Uterus (tissue), 4 donors: ENCODE results near the gene NPRL2. TPM values are rescaled to one million over a fixed set of nuclear protein-coding genes. Genes with fewer than 3 reads are reported as not detected.

Source experiments
- DNase-seq, 2 donors: peaks; one replicate each; pipeline ENCODE4 v3.0.0-alpha.2; 2019 to 2020
- H3K27ac ChIP-seq, 2 donors: fragments of 200-600 bp; sonication (generic); 1 replicate in 1 of 2; 2 replicates in 1 of 2; pipeline ENCODE4 v1.5.1; 2016 to 2018
- H3K27me3 ChIP-seq, 2 donors: fragments of 200-600 bp; sonication (generic); one replicate each; pipeline ENCODE4 v1.5.1; 2018 to 2019; ENCODE audit warnings: control low read depth in 1 of 2
- H3K36me3 ChIP-seq, 2 donors: fragments of 200-600 bp; sonication (generic); one replicate each; pipeline ENCODE4 v1.5.1; 2019; ENCODE audit warnings: control low read depth in 1 of 2
- H3K4me1 ChIP-seq, 2 donors: fragments of 200-600 bp; sonication (generic); one replicate each; pipeline ENCODE4 v1.5.1; 2018 to 2019; ENCODE audit warnings: control low read depth in 1 of 2
- H3K4me3 ChIP-seq, 2 donors: fragments of 200-600 bp; sonication (generic); 1 replicate in 1 of 2; 2 replicates in 1 of 2; pipeline ENCODE4 v1.5.1; 2018 to 2019; ENCODE audit warnings: mild to moderate bottlenecking in 1 of 2
- H3K9me3 ChIP-seq, 2 donors: fragments of 200-600 bp; sonication (generic); one replicate each; pipeline ENCODE4 v1.5.1; 2019; ENCODE audit warnings: control low read depth in 1 of 2
- CTCF ChIP-seq, 4 experiments: fragments of 200-600 bp in 2 of 4; fragments of 450-650 bp in 2 of 4; sonication (generic) in 2 of 4; IDR thresholded peaks; one replicate each; pipeline ENCODE4 v1.5.1; 2016 to 2019; ENCODE audit warnings: antibody characterized with exemption in 4 of 4, mild to moderate bottlenecking in 2 of 4, moderate library complexity in 1 of 4
- POLR2A ChIP-seq, 2 donors: fragments of 450-650 bp; IDR thresholded peaks; one replicate each; pipeline ENCODE4 v1.6.1; 2016; ENCODE audit warnings: antibody characterized with exemption in 2 of 2, mild to moderate bottlenecking in 1 of 2, moderate library complexity in 1 of 2
- intact Hi-C: fragments of 100-400 bp; cut with DNase I; formaldehyde crosslinking; loops from one replicate; pipeline ENCODE4 v1.15.1; 2023; ENCODE audit warnings: low total_unique reads
- total RNA-seq, 4 donors: library from RNA; depleted of rRNA in 3 of 4; stranded (reverse); fragments of >200 nt in 3 of 4; gene quantifications; one replicate each; pipeline versions ENCODE4 v1.1.0 to v1.2.4, GENCODE V29; 2014 to 2023
- donor health status: DM: yes; HTN: yes; CAD: no.

Gene NPRL2
- total RNA-seq, 4 donors from 2014 or later = 11.8 to 26.2 (median 16.0) TPM

GRCh38 chr3:50342813-50343633 lies 7.6 kb downstream of the NPRL2 start:
- no peak overlapping the region for H3K27ac ChIP-seq
- no peak overlapping the region for H3K4me3 ChIP-seq
- H3K27me3 ChIP-seq = no peaks in the 10 kb centered on the region
- no peaks in the 10 kb centered on the region for H3K36me3 ChIP-seq
- no peak for TF ChIP-seq CTCF (IDR thresholded peaks at IDR 0.05)
- TF ChIP-seq POLR2A (IDR thresholded peaks at IDR 0.05) = no peak
- no peak for DNase-seq
- intact Hi-C loops = no loop called here
- H3K4me1 ChIP-seq = peaks cover 0 to 19% of the 10 kb centered on the region in 2 donors
- H3K9me3 ChIP-seq = no peaks in the 10 kb centered on the region

DNA sequence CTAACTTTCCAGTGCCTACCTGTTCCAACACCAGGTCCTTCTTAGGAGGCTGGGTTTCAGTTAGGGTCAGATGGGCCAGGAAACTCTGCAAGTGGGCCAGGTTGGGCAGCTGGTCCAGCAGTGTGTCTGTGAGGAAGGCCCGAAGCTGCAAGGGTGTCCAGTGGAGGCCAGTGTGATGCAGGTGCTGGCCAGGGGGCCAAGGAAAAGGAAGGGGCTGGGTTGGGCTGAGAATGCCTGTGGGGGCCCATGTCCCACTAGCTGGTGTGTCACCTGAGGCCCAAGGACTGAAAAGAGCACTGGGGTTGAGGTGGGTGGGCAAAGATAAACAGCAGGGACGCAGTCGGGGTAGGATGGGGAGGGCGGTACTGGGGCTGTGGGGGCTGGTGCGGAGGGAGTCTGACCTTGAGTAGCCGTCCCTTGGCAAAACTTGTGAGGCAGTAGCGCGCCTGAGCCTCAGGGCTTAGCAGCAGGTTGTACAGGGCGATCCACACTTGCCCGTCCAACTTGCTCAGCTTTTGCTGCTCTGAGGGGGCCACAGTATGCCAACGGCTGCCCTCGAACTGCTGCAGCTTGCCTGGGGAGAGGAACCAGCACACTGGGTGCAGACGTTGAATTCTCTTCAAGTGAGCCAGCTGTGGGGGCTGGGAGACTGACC lies 8.5 kb downstream of the NPRL2 start:
- no peak overlapping the region for H3K4me3 ChIP-seq

GRCh38 chr3:50341537-50341936 lies 9.0 kb downstream of the NPRL2 start:
- intact Hi-C loops = no loop called here

More for the DNA sequence above, 8.5 kb downstream of the NPRL2 start:
- TF ChIP-seq POLR2A (IDR thresholded peaks at IDR 0.05) (no peak), CTCF (IDR thresholded peaks at IDR 0.05) (no peak)
- H3K9me3 ChIP-seq = no peaks in the 10 kb centered on the region
- H3K27ac ChIP-seq = no peak overlapping the region
- intact Hi-C loops = no loop called here
- H3K36me3 ChIP-seq = no peaks in the 10 kb centered on the region
- no peaks in the 10 kb centered on the region for H3K27me3 ChIP-seq
- DNase-seq = no peak
- peaks cover 0 to 19% of the 10 kb centered on the region in 2 donors for H3K4me1 ChIP-seq

GRCh38 chr3:50340448-50341329 lies 9.9 kb downstream of the NPRL2 start, which contains the start of gene RASSF1:
Gene RASSF1, minus strand, starts transcription at chr3:50340836. Its CDS starts 31 bp downstream, at chr3:50340805.
- peak within 1 kb of the TSS; percentile 94 to 99 for H3K27ac ChIP-seq
- DNase-seq = peak; percentile 70 to 80
- peak within 1 kb of the TSS; percentile 40 to 52 for H3K4me3 ChIP-seq
- no peaks in the 10 kb centered on the region for H3K27me3 ChIP-seq
- no peak for TF ChIP-seq CTCF (IDR thresholded peaks at IDR 0.05)
- TF ChIP-seq POLR2A (IDR thresholded peaks at IDR 0.05) = peak; percentile 67 to 79
- no peaks in the 10 kb centered on the region for H3K9me3 ChIP-seq
- peaks cover 0 to 13% of the 10 kb centered on the region in 2 donors for H3K4me1 ChIP-seq
- intact Hi-C loops = no loop called here
- no peaks in the 10 kb centered on the region for H3K36me3 ChIP-seq

More at GRCh38 chr3:50341537-50341936, 9.0 kb downstream of the NPRL2 start:
- Histone ChIP-seq H3K27me3 (no peaks in the 10 kb centered on the region), H3K27ac (no peak overlapping the region), H3K9me3 (no peaks in the 10 kb centered on the region), H3K36me3 (no peaks in the 10 kb centered on the region), H3K4me1 (peaks cover 0 to 19% of the 10 kb centered on the region in 2 donors), H3K4me3 (no peak overlapping the region)
- TF ChIP-seq POLR2A (IDR thresholded peaks at IDR 0.05) = no peak
- TF ChIP-seq CTCF (IDR thresholded peaks at IDR 0.05) = no peak
- no peak for DNase-seq
